HepG2 (cell line): ENCODE measurements around the gene SLC7A8.

Experiments
- AHDC1 ChIP-seq: sonication (generic); formaldehyde crosslinking; IDR thresholded peaks from 2 replicates; pipeline ENCODE4 v1.5.1; 2020; ENCODE audit warnings: mild to moderate bottlenecking, missing genetic modification reagents, borderline replicate concordance
- CTCF ChIP-seq: sonication (generic); formaldehyde crosslinking; IDR thresholded peaks from 2 replicates; pipeline ENCODE4 v1.5.0; 2020; ENCODE audit warnings: mild to moderate bottlenecking, missing genetic modification reagents, moderate library complexity
- GPN1 ChIP-seq: sonication (generic); formaldehyde crosslinking; IDR thresholded peaks from 2 replicates; pipeline ENCODE4 v1.5.1; 2020; ENCODE audit warnings: missing genetic modification reagents, borderline replicate concordance
- NCOA1 ChIP-seq: sonication (generic); formaldehyde crosslinking; IDR thresholded peaks from 2 replicates; pipeline ENCODE4 v1.9.0; 2021; ENCODE audit warnings: missing genetic modification reagents
- NPAS2 ChIP-seq: sonication (generic); formaldehyde crosslinking; IDR thresholded peaks from 2 replicates; pipeline ENCODE4 v1.8.0; 2022; ENCODE audit warnings: mild to moderate bottlenecking, missing genetic modification reagents, borderline replicate concordance
- RNF219 ChIP-seq: sonication (generic); formaldehyde crosslinking; IDR thresholded peaks from 2 replicates; pipeline ENCODE4 v1.5.0; 2020; ENCODE audit warnings: mild to moderate bottlenecking, missing genetic modification reagents
- TAF1 ChIP-seq: sonication (generic); formaldehyde crosslinking; IDR thresholded peaks from 2 replicates; pipeline ENCODE4 v1.4.0; 2020; ENCODE audit warnings: missing genetic modification reagents
- TEAD2 ChIP-seq: sonication (generic); formaldehyde crosslinking; IDR thresholded peaks from 2 replicates; pipeline ENCODE4 v1.9.0; 2021; ENCODE audit warnings: missing genetic modification reagents
- ZNF138 ChIP-seq: sonication (generic); formaldehyde crosslinking; IDR thresholded peaks from 2 replicates; pipeline ENCODE4 v1.5.0; 2020; ENCODE audit warnings: mild to moderate bottlenecking, low read depth, missing genetic modification reagents
- ZNF280B ChIP-seq: sonication (generic); formaldehyde crosslinking; IDR thresholded peaks from 2 replicates; pipeline ENCODE4 v1.5.0; 2020; ENCODE audit warnings: missing genetic modification reagents, mild to moderate bottlenecking, borderline replicate concordance
- ZNF790 ChIP-seq: sonication (generic); formaldehyde crosslinking; IDR thresholded peaks from 2 replicates; pipeline ENCODE4 v1.8.0; 2022; ENCODE audit warnings: missing genetic modification reagents, mild to moderate bottlenecking, borderline replicate concordance

GRCh38 chr14:23120541-23121251 lies 62.8 kb downstream of the SLC7A8 start:
- TF ChIP-seq ZNF280B (CRISPR knock-in tag) (peak; percentile 93; the same call in 1 of the 2 replicates), GPN1 (no peak), TAF1 (CRISPR knock-in tag) (no peak), TEAD2 (no peak), ZNF790 (no peak), CTCF (CRISPR knock-in tag) (peak; percentile 100), NCOA1 (no peak), RNF219 (CRISPR knock-in tag) (no peak), ZNF138 (no peak), NPAS2 (CRISPR knock-in tag) (no peak), AHDC1 (no peak)
